Bronchial smooth muscle cell (primary cell): ENCODE data around the gene KCNMB1. TPM values are rescaled to one million over a fixed set of nuclear protein-coding genes. Genes with fewer than 3 reads are reported as not detected.

Source experiments
- total RNA-seq: library from RNA; depleted of rRNA; stranded (reverse); fragments of >200 nt; gene quantifications from 2 replicates; pipeline ENCODE4 v1.2.1, GENCODE V29; 2014

Gene KCNMB1, protein sequence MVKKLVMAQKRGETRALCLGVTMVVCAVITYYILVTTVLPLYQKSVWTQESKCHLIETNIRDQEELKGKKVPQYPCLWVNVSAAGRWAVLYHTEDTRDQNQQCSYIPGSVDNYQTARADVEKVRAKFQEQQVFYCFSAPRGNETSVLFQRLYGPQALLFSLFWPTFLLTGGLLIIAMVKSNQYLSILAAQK
- not detected in 2 replicates for total RNA-seq

DNA sequence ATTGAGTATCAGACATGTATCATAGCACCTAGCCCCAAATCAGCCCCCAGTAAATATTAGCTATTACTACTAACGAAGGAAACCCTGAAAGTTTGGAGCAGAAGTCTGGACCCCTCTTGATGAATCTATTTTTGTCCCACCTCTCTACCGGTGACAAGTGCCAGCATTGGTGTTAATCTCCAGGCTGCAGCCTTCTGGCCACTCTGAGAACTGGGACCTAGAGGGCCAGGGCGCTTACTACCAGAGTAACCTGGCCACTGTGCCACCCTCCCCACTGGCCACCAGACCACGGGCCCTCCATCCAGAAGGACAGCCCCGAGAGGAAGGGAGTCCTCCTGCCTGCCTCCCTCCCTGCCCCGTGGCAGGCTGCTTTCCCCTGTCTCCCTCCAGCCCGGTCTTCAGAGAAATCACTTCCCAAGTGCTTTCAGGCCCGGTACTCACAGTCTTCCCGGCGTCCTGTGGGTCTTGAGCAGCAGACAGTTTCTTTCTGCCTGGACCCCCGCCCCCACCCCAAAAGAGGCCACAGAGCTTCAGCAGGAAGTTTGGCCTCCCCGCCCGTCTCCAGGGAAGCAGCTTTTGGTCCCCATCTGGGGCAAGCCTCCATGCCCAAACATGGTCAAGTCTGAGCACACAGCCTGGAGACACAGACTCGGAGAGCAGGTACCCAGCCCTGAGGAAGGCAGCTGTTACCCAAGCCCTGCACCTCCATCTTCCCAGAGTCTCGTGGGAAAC lies at the start of gene KCNMB1:
TSS of gene KCNMB1 (minus strand) at position 550 of the 732 bp plus-strand sequence. CDS start 3,920 bp downstream, outside the sequence.

Other genes with a start within 250 kb of the KCNMB1 start
- gene C5orf58, start 156.4 kb downstream of the KCNMB1 start, total RNA-seq: not detected in 2 replicates
- not detected in 2 replicates for gene LCP2, start 91.6 kb downstream of the KCNMB1 start, total RNA-seq
- gene KCNIP1, start 114.7 kb upstream of the KCNMB1 start, total RNA-seq: not detected in 2 replicates